Stimulated activated memory B cell treated with anti-CD40 and anti-IgM and Interleukin-4, amounts not matched to agents 10 μg/mL and 1 μg/mL and 100 μg/mL, for 72 hours (primary cell): ENCODE measurements around the gene HOXB4.

Experiments
- ATAC-seq: fragments of 150-1000 bp; cut with Tn5 transposase; 2 replicates; pipeline ENCODE4 v1.10.0; 2021
- H3K27ac Mint-ChIP-seq: one replicate; pipeline ENCODE4 v1.8.0; 2022; ENCODE audit warnings: mild to moderate bottlenecking, mixed read lengths
- H3K27me3 Mint-ChIP-seq: one replicate; pipeline ENCODE4 v1.8.0; 2022; ENCODE audit warnings: mixed read lengths
- H3K36me3 Mint-ChIP-seq: one replicate; pipeline ENCODE4 v1.8.0; 2022; ENCODE audit warnings: mixed read lengths
- H3K4me1 Mint-ChIP-seq: one replicate; pipeline ENCODE4 v1.8.0; 2022; ENCODE audit warnings: mixed read lengths
- H3K4me3 Mint-ChIP-seq: one replicate; pipeline ENCODE4 v1.8.0; 2022; ENCODE audit warnings: mild to moderate bottlenecking, moderate library complexity, mixed read lengths
- H3K9me3 Mint-ChIP-seq: one replicate; pipeline ENCODE4 v1.8.0; 2022; ENCODE audit warnings: mixed read lengths

The HOXB4 gene

GRCh38 chr17:48597778-48598631 is 19.9 kb upstream of the HOXB4 start:
- no peaks in the 10 kb centered on the region for H3K9me3 Mint-ChIP-seq
- peaks cover 42% of the 10 kb centered on the region for H3K4me1 Mint-ChIP-seq
- peak overlapping the region; percentile 13 for H3K27ac Mint-ChIP-seq
- no peaks in the 10 kb centered on the region for H3K36me3 Mint-ChIP-seq
- peaks cover 100% of the 10 kb centered on the region for H3K27me3 Mint-ChIP-seq
- peak overlapping the region; percentile 70 for H3K4me3 Mint-ChIP-seq
- ATAC-seq, result peak; percentile 66

GRCh38 chr17:48597528-48597777 is 19.3 kb upstream of the HOXB4 start:
- no peak for ATAC-seq
- no peaks in the 10 kb centered on the region for H3K9me3 Mint-ChIP-seq
- H3K27ac Mint-ChIP-seq, result peak overlapping the region; percentile 13
- H3K4me3 Mint-ChIP-seq, result peak overlapping the region; percentile 70
- H3K4me1 Mint-ChIP-seq, result peaks cover 44% of the 10 kb centered on the region
- H3K36me3 Mint-ChIP-seq, result no peaks in the 10 kb centered on the region
- H3K27me3 Mint-ChIP-seq, result peaks cover 100% of the 10 kb centered on the region

- Mint-ChIP-seq H3K4me3 (peak overlapping the region; percentile 70), H3K27me3 (peaks cover 100% of the 10 kb centered on the region), H3K27ac (peak overlapping the region; percentile 13), H3K4me1 (peaks cover 41% of the 10 kb centered on the region), H3K9me3 (no peaks in the 10 kb centered on the region), H3K36me3 (no peaks in the 10 kb centered on the region)
- ATAC-seq, result no peak
Observed at GRCh38 chr17:48596735-48597527, 18.8 kb upstream of the HOXB4 start.

DNA sequence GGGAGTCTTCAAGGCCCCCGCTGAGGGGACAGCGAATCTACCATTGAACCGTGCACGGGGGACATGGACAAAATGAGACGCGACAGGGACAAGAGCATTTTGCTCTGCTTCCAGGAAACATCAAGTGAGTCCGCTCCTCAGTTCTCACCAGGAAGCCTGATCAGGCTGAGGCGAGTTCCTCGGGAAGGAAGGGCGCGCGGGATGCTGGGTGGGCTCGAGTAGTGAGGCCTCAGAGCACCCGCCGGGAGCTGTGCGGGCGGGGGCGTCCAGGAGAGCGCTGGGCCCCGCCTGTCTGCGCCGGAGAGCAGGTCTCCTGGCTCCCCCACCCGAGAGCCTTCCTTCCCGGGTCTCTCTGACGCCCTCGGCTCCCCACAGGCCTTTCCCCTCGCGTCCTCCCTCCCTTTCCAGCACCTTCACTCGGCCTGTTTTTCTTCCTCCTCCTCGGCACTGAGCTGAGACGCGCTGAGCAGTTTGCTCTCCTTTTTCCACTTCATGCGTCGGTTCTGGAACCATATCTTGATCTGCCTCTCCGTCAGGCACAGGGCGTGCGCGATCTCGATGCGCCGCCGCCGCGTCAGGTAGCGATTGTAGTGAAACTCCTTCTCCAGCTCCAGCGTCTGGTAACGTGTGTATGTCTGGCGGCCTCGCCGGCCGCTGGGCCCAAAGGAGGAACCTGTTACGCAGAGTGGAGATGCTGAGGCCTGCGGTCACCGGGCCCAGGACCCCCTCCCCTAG is 18.0 kb upstream of the HOXB4 start:
- Mint-ChIP-seq H3K27ac (no peak overlapping the region), H3K36me3 (no peaks in the 10 kb centered on the region), H3K9me3 (no peaks in the 10 kb centered on the region), H3K27me3 (peaks cover 100% of the 10 kb centered on the region), H3K4me1 (peaks cover 41% of the 10 kb centered on the region), H3K4me3 (peak overlapping the region; percentile 50)
- no peak for ATAC-seq

- no peak for ATAC-seq
- peaks cover 41% of the 10 kb centered on the region for H3K4me1 Mint-ChIP-seq
- H3K9me3 Mint-ChIP-seq, result no peaks in the 10 kb centered on the region
- H3K27me3 Mint-ChIP-seq, result peaks cover 100% of the 10 kb centered on the region
- H3K4me3 Mint-ChIP-seq, result no peak overlapping the region
- no peaks in the 10 kb centered on the region for H3K36me3 Mint-ChIP-seq
- no peak overlapping the region for H3K27ac Mint-ChIP-seq
Observed at GRCh38 chr17:48595278-48595999, 17.3 kb upstream of the HOXB4 start.

DNA sequence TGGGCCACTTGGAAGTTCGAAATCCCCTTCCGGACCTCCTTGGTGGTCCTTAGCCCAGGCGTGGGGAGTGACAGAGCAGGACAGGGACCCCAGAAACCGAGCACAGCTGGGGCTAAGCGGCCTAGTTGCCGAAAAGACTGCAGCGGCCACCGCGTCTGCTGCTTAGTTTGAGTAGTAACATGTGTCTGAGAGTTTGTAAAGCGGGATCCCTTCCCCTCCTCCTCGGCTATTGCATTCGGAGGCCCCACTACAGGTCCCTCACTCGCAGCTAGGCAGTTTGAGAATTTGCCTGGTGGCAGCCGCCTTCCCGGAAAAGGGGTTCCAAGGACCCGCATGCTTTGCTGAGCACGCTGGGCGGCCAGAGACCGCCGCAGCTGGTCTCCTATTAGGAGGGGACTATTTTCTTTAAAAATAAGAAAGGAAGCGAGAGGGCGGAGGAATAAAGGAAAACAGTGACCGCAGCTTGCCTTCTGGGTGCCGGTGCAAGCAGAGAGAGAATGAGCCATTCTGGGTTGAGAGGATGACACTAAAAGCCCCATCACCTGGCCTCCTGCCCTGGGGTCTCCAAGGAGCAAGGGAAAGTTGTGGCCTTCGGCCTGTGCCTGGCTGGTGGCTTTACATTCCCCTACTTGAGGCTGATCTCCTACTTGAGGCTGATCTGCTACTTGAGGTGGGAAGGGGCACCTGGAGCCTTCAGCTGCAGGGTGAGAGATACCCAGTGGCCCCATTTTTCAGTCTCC is 16.6 kb upstream of the HOXB4 start:
- peaks cover 100% of the 10 kb centered on the region for H3K27me3 Mint-ChIP-seq

GRCh38 chr17:48593840-48594537 is 15.8 kb upstream of the HOXB4 start:
- no peak overlapping the region for H3K4me3 Mint-ChIP-seq
- H3K27ac Mint-ChIP-seq, result no peak overlapping the region
- no peaks in the 10 kb centered on the region for H3K9me3 Mint-ChIP-seq
- peaks cover 100% of the 10 kb centered on the region for H3K27me3 Mint-ChIP-seq
- ATAC-seq, result peak; percentile 54
- H3K4me1 Mint-ChIP-seq, result peaks cover 41% of the 10 kb centered on the region
- no peaks in the 10 kb centered on the region for H3K36me3 Mint-ChIP-seq

More for the DNA sequence above, 16.6 kb upstream of the HOXB4 start:
- Mint-ChIP-seq H3K36me3 (no peaks in the 10 kb centered on the region), H3K9me3 (no peaks in the 10 kb centered on the region), H3K4me1 (peaks cover 41% of the 10 kb centered on the region), H3K27ac (no peak overlapping the region), H3K4me3 (no peak overlapping the region)
- no peak for ATAC-seq

GRCh38 chr17:48593126-48593829 is 15.1 kb upstream of the HOXB4 start, which contains the start of gene HOXB5:
Gene HOXB5 (minus strand): TSS chr17:48593779. CDS start chr17:48593682, 97 bp downstream.
- H3K9me3 Mint-ChIP-seq, result no peaks in the 10 kb centered on the region
- no peak within 1 kb of the TSS for H3K27ac Mint-ChIP-seq
- H3K4me3 Mint-ChIP-seq, result peak within 1 kb of the TSS; percentile 35
- H3K36me3 Mint-ChIP-seq, result no peaks in the 10 kb centered on the region
- H3K4me1 Mint-ChIP-seq, result peaks cover 41% of the 10 kb centered on the region
- ATAC-seq, result no peak
- peaks cover 100% of the 10 kb centered on the region for H3K27me3 Mint-ChIP-seq

GRCh38 chr17:48592577-48592976 is 14.4 kb upstream of the HOXB4 start:
- no peaks in the 10 kb centered on the region for H3K9me3 Mint-ChIP-seq
- H3K36me3 Mint-ChIP-seq, result no peaks in the 10 kb centered on the region
- no peak overlapping the region for H3K27ac Mint-ChIP-seq
- ATAC-seq, result no peak
- peak overlapping the region; percentile 35 for H3K4me3 Mint-ChIP-seq
- H3K27me3 Mint-ChIP-seq, result peaks cover 100% of the 10 kb centered on the region
- H3K4me1 Mint-ChIP-seq, result peaks cover 34% of the 10 kb centered on the region

DNA sequence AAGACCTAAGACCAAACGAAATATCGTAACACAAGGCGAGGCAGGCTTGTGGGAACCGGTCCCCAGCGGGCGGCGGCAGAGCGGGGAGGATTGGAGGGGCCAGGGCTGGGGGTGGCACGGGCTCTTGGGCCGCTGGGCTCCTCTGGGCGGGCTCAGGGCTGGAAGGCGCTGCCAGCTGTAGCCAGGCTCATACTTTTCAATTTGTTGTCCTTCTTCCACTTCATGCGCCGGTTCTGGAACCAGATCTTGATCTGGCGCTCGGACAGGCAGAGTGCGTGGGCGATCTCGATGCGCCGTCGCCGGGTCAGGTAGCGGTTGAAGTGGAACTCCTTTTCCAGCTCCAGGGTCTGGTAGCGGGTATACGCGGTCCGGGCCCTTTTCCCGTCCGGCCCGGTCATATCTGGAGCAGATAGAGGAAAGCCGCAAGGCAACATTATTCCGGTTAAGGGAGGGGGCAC is 13.9 kb upstream of the HOXB4 start:
- no peak overlapping the region for H3K4me3 Mint-ChIP-seq
- H3K27me3 Mint-ChIP-seq, result peaks cover 100% of the 10 kb centered on the region
- ATAC-seq, result no peak
- no peaks in the 10 kb centered on the region for H3K9me3 Mint-ChIP-seq
- no peak overlapping the region for H3K27ac Mint-ChIP-seq
- no peaks in the 10 kb centered on the region for H3K36me3 Mint-ChIP-seq
- peaks cover 30% of the 10 kb centered on the region for H3K4me1 Mint-ChIP-seq

GRCh38 chr17:48591255-48592056 is 13.3 kb upstream of the HOXB4 start:
- Mint-ChIP-seq H3K27me3 (peaks cover 100% of the 10 kb centered on the region), H3K9me3 (no peaks in the 10 kb centered on the region), H3K36me3 (no peaks in the 10 kb centered on the region), H3K27ac (no peak overlapping the region), H3K4me3 (no peak overlapping the region), H3K4me1 (peaks cover 25% of the 10 kb centered on the region)
- ATAC-seq, result no peak

DNA sequence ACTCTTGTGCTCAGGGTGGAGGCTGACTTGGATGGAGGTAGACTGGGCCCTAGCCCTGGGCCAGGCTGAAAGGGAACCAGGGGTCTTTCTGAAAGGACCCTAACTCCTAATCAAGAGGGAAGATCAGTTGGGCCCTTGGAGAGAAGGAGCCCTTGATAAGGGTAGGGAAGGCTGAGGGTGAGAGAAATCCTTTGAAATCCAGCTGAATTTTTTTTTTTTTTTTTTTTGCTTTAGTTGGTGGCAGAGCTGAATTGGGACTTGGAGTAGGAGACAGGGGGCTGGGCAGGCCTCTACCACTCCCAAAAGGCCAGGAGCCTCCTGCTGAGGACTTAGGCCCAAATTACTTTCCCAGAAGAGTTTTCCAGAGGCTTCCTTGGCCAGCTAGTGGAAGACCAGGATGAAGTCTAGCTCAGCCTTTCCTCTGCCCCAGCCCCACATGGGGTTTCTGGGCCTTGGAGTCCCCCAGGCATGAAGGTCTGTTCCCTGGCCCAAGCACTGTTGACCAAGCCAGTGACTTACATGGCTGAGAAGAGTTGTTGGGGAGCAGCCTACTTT is 12.5 kb upstream of the HOXB4 start:
- Mint-ChIP-seq H3K27me3 (peaks cover 100% of the 10 kb centered on the region), H3K9me3 (no peaks in the 10 kb centered on the region), H3K4me1 (peaks cover 28% of the 10 kb centered on the region), H3K27ac (no peak overlapping the region), H3K36me3 (no peaks in the 10 kb centered on the region), H3K4me3 (no peak overlapping the region)
- no peak for ATAC-seq
